Measurements from ENCODE around the gene WDR88.
A peak's percentile ranks its signal among the peaks of the same experiment; 100 is the strongest.
"Not testable (repeated sequence)": the region's sequence is repeated elsewhere in the genome, so short reads cannot be mapped to it uniquely, and the experiment has no call there.

The WDR88 gene

GRCh38 chr19:33132021-33132420 is at the start of gene WDR88:
Gene WDR88 (plus strand): TSS chr19:33132114. CDS start chr19:33132170, 56 bp downstream.
- DNase-seq: no peak

GRCh38 chr19:33085570-33086128 is 46.3 kb upstream of the WDR88 start:
- DNase-seq: no peak

- DNase-seq: no peak
Measured at GRCh38 chr19:33086955-33087354, 45.0 kb upstream of the WDR88 start.

- no peak for DNase-seq
Measured at GRCh38 chr19:33089010-33089409, 42.9 kb upstream of the WDR88 start.

GRCh38 chr19:33090179-33090578 is 41.7 kb upstream of the WDR88 start:
- no peak for DNase-seq

- no peak for DNase-seq
Measured at GRCh38 chr19:33093420-33094210, 38.3 kb upstream of the WDR88 start.

GRCh38 chr19:33094436-33095067 is 37.4 kb upstream of the WDR88 start:
- no peak for DNase-seq

GRCh38 chr19:33096005-33096404 is 35.9 kb upstream of the WDR88 start:
- no peak for DNase-seq

GRCh38 chr19:33098055-33098534 is 33.8 kb upstream of the WDR88 start:
- no peak for DNase-seq

GRCh38 chr19:33100894-33101644 is 30.8 kb upstream of the WDR88 start:
- DNase-seq: no peak

- no peak for DNase-seq
Measured at GRCh38 chr19:33102893-33103292, 29.0 kb upstream of the WDR88 start.

GRCh38 chr19:33108161-33108560 is 23.8 kb upstream of the WDR88 start:
- no peak for DNase-seq

GRCh38 chr19:33110137-33110910 is 21.6 kb upstream of the WDR88 start:
- DNase-seq: no peak

GRCh38 chr19:33111587-33111986 is 20.3 kb upstream of the WDR88 start:
- DNase-seq: no peak

GRCh38 chr19:33114312-33114711 is 17.6 kb upstream of the WDR88 start:
- no peak for DNase-seq

- DNase-seq: no peak
Measured at GRCh38 chr19:33117501-33117900, 14.4 kb upstream of the WDR88 start.

GRCh38 chr19:33118643-33119042 is 13.3 kb upstream of the WDR88 start:
- no peak for DNase-seq

- DNase-seq: no peak
Measured at GRCh38 chr19:33124207-33125098, 7.5 kb upstream of the WDR88 start.

GRCh38 chr19:33125929-33126388 is 6.0 kb upstream of the WDR88 start:
- peak; percentile 63 for DNase-seq

GRCh38 chr19:33126712-33127111 is 5.2 kb upstream of the WDR88 start:
- DNase-seq: not testable (repeated sequence)

GRCh38 chr19:33129901-33130300 is 2.0 kb upstream of the WDR88 start:
- DNase-seq: no peak
